IMR-90 (cell line): Measurements from ENCODE around the gene SENP5. TPM values are rescaled to one million over a fixed set of nuclear protein-coding genes. Genes with fewer than 3 reads are reported as not detected.

Experiments used
- ATAC-seq: fragments of 200-7000 bp; cut with Tn5 transposase; 2 replicates; pipeline ENCODE4 v1.9.1; 2020; ENCODE audit warnings: low read depth, mild to moderate bottlenecking, moderate library complexity
- BruUV-seq: library from RNA; stranded (reverse); fragments of 400-500 nt; replicated peaks from 2 replicates; lab custom pipeline; 2021; lab: Mats Ljungman, UMichigan
- CTCF ChIA-PET: fragments of 300-600 bp; formaldehyde crosslinking; extraction: SDS; loops from one replicate; lab custom pipeline; 2021; ENCODE audit warnings: antibody characterized with exemption; lab: Yijun Ruan, JAX
- POLR2A ChIA-PET: fragments of 300-600 bp; sonication (Branson Sonifier 250); formaldehyde crosslinking; loops from one replicate; lab custom pipeline; 2022; ENCODE audit warnings: antibody characterized with exemption; ENCODE audit not compliant: unreplicated experiment; lab: Charles Lee
- DNase-seq: peaks from one replicate; pipeline ENCODE4 v3.0.0; 2013
- H2AFZ ChIP-seq: replicated peaks from 2 replicates; pipeline ENCODE3; 2013; ENCODE audit warnings: low read length, mild to moderate bottlenecking; ENCODE audit not compliant: poor library complexity
- H2AK5ac ChIP-seq: 2 replicates; pipeline ENCODE4 v1.6.1; 2013; ENCODE audit warnings: low read depth, low read length, inconsistent platforms
- H2AK9ac ChIP-seq: replicated peaks from 2 replicates; pipeline ENCODE3; 2013; ENCODE audit warnings: mild to moderate bottlenecking, low read depth, low read length, moderate library complexity; ENCODE audit not compliant: poor library complexity
- H2BK120ac ChIP-seq: 2 replicates; pipeline ENCODE4 v1.6.1; 2013; ENCODE audit warnings: low read depth, low read length, inconsistent platforms
- H2BK15ac ChIP-seq: 3 replicates; pipeline ENCODE4 v1.6.1; 2013; ENCODE audit warnings: low read depth, low read length, inconsistent platforms
- H2BK20ac ChIP-seq: 2 replicates; pipeline ENCODE4 v1.6.1; 2013; ENCODE audit warnings: low read depth, mild to moderate bottlenecking, inconsistent platforms, low read length, moderate library complexity
- H2BK5ac ChIP-seq: 2 replicates; pipeline ENCODE4 v1.6.1; 2013; ENCODE audit warnings: mild to moderate bottlenecking, low read depth, low read length, inconsistent platforms; ENCODE audit not compliant: poor library complexity, severe bottlenecking
- H3K14ac ChIP-seq: replicated peaks from 2 replicates; pipeline ENCODE4 v1.6.1; 2013; ENCODE audit warnings: low read depth, low read length, inconsistent platforms
- H3K18ac ChIP-seq: 2 replicates; pipeline ENCODE4 v1.6.1; 2013; ENCODE audit warnings: low read depth, low read length, control low read depth
- H3K23ac ChIP-seq: 2 replicates; pipeline ENCODE4 v1.6.1; 2013; ENCODE audit warnings: low read depth, low read length, inconsistent platforms
- H3K27ac ChIP-seq: 2 replicates; pipeline ENCODE4 v1.5.1; 2013; ENCODE audit warnings: mild to moderate bottlenecking, control low read depth, low read length; ENCODE audit not compliant: insufficient read depth
- H3K27me3 ChIP-seq: 2 replicates; pipeline ENCODE4 v1.6.1; 2013; ENCODE audit warnings: low read length; ENCODE audit not compliant: control insufficient read depth, insufficient read depth
- H3K36me3 ChIP-seq: 2 replicates; pipeline ENCODE4 v1.6.1; 2013; ENCODE audit warnings: low read length, mixed read lengths; ENCODE audit not compliant: control insufficient read depth, insufficient read depth
- H3K4ac ChIP-seq: 2 replicates; pipeline ENCODE4 v1.6.1; 2013; ENCODE audit warnings: low read depth, low read length, inconsistent platforms
- H3K4me1 ChIP-seq: 2 replicates; pipeline ENCODE4 v1.6.1; 2013; ENCODE audit warnings: low read length, mixed read lengths; ENCODE audit not compliant: control insufficient read depth, insufficient read depth
- H3K4me2 ChIP-seq: 2 replicates; pipeline ENCODE4 v1.6.1; 2013; ENCODE audit warnings: low read depth, mild to moderate bottlenecking, control low read depth, low read length, moderate library complexity
- H3K4me3 ChIP-seq: 2 replicates; pipeline ENCODE4 v1.5.1; 2013; ENCODE audit warnings: low read depth, mild to moderate bottlenecking, control low read depth, low read length, moderate library complexity; ENCODE audit not compliant: insufficient read depth
- H3K56ac ChIP-seq: 2 replicates; pipeline ENCODE4 v1.6.1; 2013; ENCODE audit warnings: low read length, inconsistent platforms; ENCODE audit not compliant: insufficient read depth; ENCODE audit errors: extremely low read depth
- H3K79me1 ChIP-seq, 2 experiments: 2 replicates each; pipeline ENCODE4 v1.6.1; 2013; ENCODE audit warnings: low read length in 2 of 2, inconsistent platforms in 1 of 2, low read depth in 1 of 2
- H3K9ac ChIP-seq: 2 replicates; pipeline ENCODE4 v1.6.1; 2013; ENCODE audit warnings: low read depth, low read length, control low read depth
- H3K9me1 ChIP-seq: 2 replicates; pipeline ENCODE4 v1.6.1; 2013; ENCODE audit warnings: low read length, inconsistent platforms; ENCODE audit not compliant: insufficient read depth
- H3K9me3 ChIP-seq: 2 replicates; pipeline ENCODE4 v1.6.1; 2013; ENCODE audit warnings: low read length; ENCODE audit not compliant: control insufficient read depth, insufficient read depth
- H4K20me1 ChIP-seq: 2 replicates; pipeline ENCODE4 v1.6.1; 2013; ENCODE audit warnings: low read length, inconsistent platforms; ENCODE audit not compliant: insufficient read depth
- H4K5ac ChIP-seq: 2 replicates; pipeline ENCODE4 v1.6.1; 2013; ENCODE audit warnings: mild to moderate bottlenecking, low read depth, low read length, control low read depth
- H4K8ac ChIP-seq, 2 experiments: 2 replicates each; pipeline ENCODE4 v1.6.1; 2013; ENCODE audit warnings: low read depth in 2 of 2, low read length in 2 of 2, control low read depth in 1 of 2, inconsistent platforms in 1 of 2
- H4K91ac ChIP-seq: 2 replicates; pipeline ENCODE4 v1.6.1; 2013; ENCODE audit warnings: low read depth, low read length, inconsistent platforms; ENCODE audit not compliant: insufficient read depth
- BHLHE40 ChIP-seq: fragments of 150-350 bp; IDR thresholded peaks from 2 replicates; pipeline ENCODE4 v1.6.1; 2016; ENCODE audit warnings: mild to moderate bottlenecking, low read depth, low read length
- CEBPB ChIP-seq: IDR thresholded peaks from 2 replicates; pipeline ENCODE4 v1.6.1; 2012; ENCODE audit warnings: low read depth, low read length, improper control_type of control experiment
- CHD1 ChIP-seq: IDR thresholded peaks from 2 replicates; pipeline ENCODE4 v1.6.1; 2012; ENCODE audit warnings: low read depth, low read length, improper control_type of control experiment
- CTCF ChIP-seq: conservative IDR thresholded peaks from 2 replicates; pipeline ENCODE4 v1.5.1; 2012; ENCODE audit warnings: mild to moderate bottlenecking, low read depth, low read length, improper control_type of control experiment
- FOS ChIP-seq: fragments of 150-350 bp; IDR thresholded peaks from 2 replicates; pipeline ENCODE4 v1.6.1; 2016; ENCODE audit warnings: low read depth, low read length
- MAFK ChIP-seq: IDR thresholded peaks from 2 replicates; pipeline ENCODE4 v1.6.1; 2012; ENCODE audit warnings: low read depth, low read length, improper control_type of control experiment
- MAZ ChIP-seq: IDR thresholded peaks from 2 replicates; pipeline ENCODE4 v1.6.1; 2012; ENCODE audit warnings: low read depth, mild to moderate bottlenecking, low read length, improper control_type of control experiment, moderate library complexity, borderline replicate concordance
- MXI1 ChIP-seq: IDR thresholded peaks from 2 replicates; pipeline ENCODE4 v1.6.1; 2012; ENCODE audit warnings: low read depth, mild to moderate bottlenecking, low read length, moderate library complexity, borderline replicate concordance
- NFE2L2 ChIP-seq: fragments of 150-350 bp; IDR thresholded peaks from 2 replicates; pipeline ENCODE4 v1.6.1; 2016; ENCODE audit warnings: low read depth, mild to moderate bottlenecking, low read length
- POLR2A ChIP-seq: IDR thresholded peaks from 2 replicates; pipeline ENCODE4 v1.6.1; 2012; ENCODE audit warnings: mild to moderate bottlenecking, low read depth, low read length
- RAD21 ChIP-seq: IDR thresholded peaks from 2 replicates; pipeline ENCODE4 v1.6.1; 2012; ENCODE audit warnings: low read length, improper control_type of control experiment
- RCOR1 ChIP-seq: IDR thresholded peaks from 2 replicates; pipeline ENCODE4 v1.6.1; 2012; ENCODE audit warnings: mild to moderate bottlenecking, low read length, improper control_type of control experiment; ENCODE audit not compliant: insufficient replicate concordance
- USF2 ChIP-seq: fragments of 150-350 bp; IDR thresholded peaks from 2 replicates; pipeline ENCODE4 v1.6.1; 2017; ENCODE audit warnings: mild to moderate bottlenecking, antibody characterized with exemption, low read length, low read depth
- WGBS, 2 experiments: methylation state at CpG; one replicate each; pipeline versions ENCODE4 v1.1.5 to v1.1.7; 2013; ENCODE audit warnings: missing lambda C conversion rate in 2 of 2; ENCODE audit not compliant: insufficient read length in 1 of 2; ENCODE audit errors: extremely low coverage in 2 of 2; 5-methylcytosine and 5-hydroxymethylcytosine counted together
- dilution Hi-C: fragments of 300-500 bp; cut with HindIII; formaldehyde crosslinking; loops from one replicate; pipeline ENCODE4 v1.14.3; 2018; ENCODE audit warnings: low sequenced_read_pairs; ENCODE audit not compliant: unreplicated experiment
- in situ Hi-C: fragments of 300-500 bp; cut with MboI; formaldehyde crosslinking; loops from 3 replicates; pipeline ENCODE4 v1.14.3; 2019; ENCODE audit warnings: low sequenced_read_pairs, inconsistent platforms, mixed read lengths
- intact Hi-C: fragments of 100-400 bp; cut with micrococcal nuclease; formaldehyde crosslinking; loops from 2 replicates; pipeline ENCODE4 v1.10.0; 2022
- polyA plus RNA-seq, 3 experiments: library from polyadenylated mRNA; depleted of rRNA; stranded (reverse); fragments of >200 nt; gene quantifications; 2 replicates each; pipeline ENCODE4 v1.2.3, GENCODE V29; 2012; ENCODE audit warnings: low replicate concordance in 1 of 3
- total RNA-seq: library from RNA; depleted of rRNA; stranded (reverse); fragments of >200 nt; gene quantifications from 2 replicates; pipeline ENCODE4 v1.2.3, GENCODE V29; 2012

SENP5 gene
- total and polyA plus RNA-seq, 2 of the 4 experiments (the other 2 are of a cell fraction), result 7.4 to 44.4 TPM

- no peaks in the 10 kb centered on the region for H3K9me3 ChIP-seq
- H3K27ac ChIP-seq, result no peak overlapping the region
- H3K79me1 ChIP-seq, result peaks cover 33 to 54% of the 10 kb centered on the region in 2 experiments
- H3K4ac ChIP-seq, result no peak overlapping the region
- TF ChIP-seq RCOR1, result no peak
- no peak for TF ChIP-seq USF2
- TF ChIP-seq MAFK, result no peak
- TF ChIP-seq RAD21, result no peak
- TF ChIP-seq NFE2L2, result no peak
- TF ChIP-seq CTCF, result no peak
- TF ChIP-seq CEBPB, result no peak
- TF ChIP-seq POLR2A, result no peak
- TF ChIP-seq MAZ, result no peak
- no peak for TF ChIP-seq MXI1
- TF ChIP-seq BHLHE40, result no peak
- TF ChIP-seq FOS, result no peak
- no peak for TF ChIP-seq CHD1
- no peak overlapping the region for H2AFZ ChIP-seq
- H3K23ac ChIP-seq, result no peak overlapping the region
- H2BK5ac ChIP-seq, result no peak overlapping the region
- no peak overlapping the region for H3K18ac ChIP-seq
- H3K36me3 ChIP-seq, result peaks cover 3% of the 10 kb centered on the region; the same call in 1 of the 2 replicates
- no peak overlapping the region for H3K14ac ChIP-seq
- peaks cover 8% of the 10 kb centered on the region for H3K9me1 ChIP-seq
- no peak overlapping the region for H3K9ac ChIP-seq
- ChIA-PET POLR2A (no interaction called here), CTCF (interaction anchor here (0.6 kb wide), 1 partner anchor 9 kb away, joined by 4 read pairs; no protein-coding TSS in a partner anchor)
- H4K91ac ChIP-seq, result no peak overlapping the region
- H2BK120ac ChIP-seq, result no peak overlapping the region
- no peak overlapping the region for H3K56ac ChIP-seq
- no peak overlapping the region for H4K8ac ChIP-seq
- H2BK20ac ChIP-seq, result no peak overlapping the region
- H4K5ac ChIP-seq, result no peak overlapping the region
- H2BK15ac ChIP-seq, result no peak overlapping the region
- H2AK9ac ChIP-seq, result no peak overlapping the region
- no peak for ATAC-seq
- BruUV-seq, result no TSS peak
- no peak overlapping the region for H3K4me3 ChIP-seq
- WGBS, 2 experiments, result no CpG with 5 or more reads among the region's 13 CpGs
- peaks cover 14% of the 10 kb centered on the region for H4K20me1 ChIP-seq
- intact Hi-C loops, result loop anchor here (5.0 kb wide), 1 partner anchor 33 kb away; no protein-coding TSS in a partner anchor
- H3K27me3 ChIP-seq, result no peaks in the 10 kb centered on the region
- H3K4me2 ChIP-seq, result no peak overlapping the region
- H3K4me1 ChIP-seq, result peaks cover 2% of the 10 kb centered on the region; the same call in 1 of the 2 replicates
- no peak for DNase-seq
- dilution Hi-C loops, result no loop called here
- H2AK5ac ChIP-seq, result no peak overlapping the region
- in situ Hi-C loops, result no loop called here
Observed at GRCh38 chr3:196894557-196895295, 27.0 kb downstream of the SENP5 start.
